Activated naive CD8-positive, alpha-beta T cell treated with anti-CD3 and anti-CD28 coated beads, Interleukin-2, amount 10 ng/mL, durations not matched to agents 7 days and 5 days (primary cell): ENCODE data around the gene NLRC5. TPM values are rescaled to one million over a fixed set of nuclear protein-coding genes. Genes with fewer than 3 reads are reported as not detected.

ENCODE experiments used
- ATAC-seq: fragments of 150-1000 bp; cut with Tn5 transposase; one replicate; pipeline ENCODE4 v1.10.0; 2021; ENCODE audit warnings: low read depth, moderate library complexity
- POLR2A ChIA-PET: fragments of 350-600 bp; sonication (Branson Sonifier 250); formaldehyde crosslinking; loops from one replicate; lab custom pipeline; 2021; ENCODE audit warnings: antibody characterized with exemption; lab: Charles Lee
- DNase-seq: peaks from one replicate; pipeline ENCODE4 v3.0.0; 2021
- H3K27ac Mint-ChIP-seq: one replicate; pipeline ENCODE4 v1.8.0; 2022; ENCODE audit warnings: mild to moderate bottlenecking, mixed read lengths
- H3K27me3 Mint-ChIP-seq: one replicate; pipeline ENCODE4 v1.8.0; 2022; ENCODE audit warnings: mild to moderate bottlenecking, moderate library complexity, mixed read lengths
- H3K36me3 Mint-ChIP-seq: one replicate; pipeline ENCODE4 v1.8.0; 2021; ENCODE audit warnings: mild to moderate bottlenecking, mixed read lengths
- H3K4me1 Mint-ChIP-seq: one replicate; pipeline ENCODE4 v1.8.0; 2021; ENCODE audit warnings: mixed read lengths
- H3K4me3 Mint-ChIP-seq: one replicate; pipeline ENCODE4 v1.8.0; 2022; ENCODE audit warnings: mild to moderate bottlenecking, moderate library complexity, mixed read lengths
- H3K9me3 Mint-ChIP-seq: one replicate; pipeline ENCODE4 v1.8.0; 2021; ENCODE audit warnings: mixed read lengths
- total RNA-seq, 2 experiments: library from RNA; stranded (reverse); gene quantifications; one replicate each; pipeline ENCODE4 v1.2.3, GENCODE V29; 2021

NLRC5 gene
- total RNA-seq, 2 experiments from 2014 or later = 401 to 414 TPM

- Mint-ChIP-seq H3K9me3 (no peaks in the 10 kb centered on the region), H3K4me3 (peak overlapping the region; percentile 47), H3K27me3 (no peaks in the 10 kb centered on the region), H3K36me3 (peaks cover 5% of the 10 kb centered on the region), H3K4me1 (peaks cover 73% of the 10 kb centered on the region), H3K27ac (peak overlapping the region; percentile 90)
- POLR2A ChIA-PET = interaction anchor here (1.5 to 1.9 kb wide), 2 partner anchors 11 to 39 kb away, joined by 3 to 8 read pairs; no protein-coding TSS in a partner anchor
- DNase-seq = no peak
- ATAC-seq = no peak
Measured at GRCh38 chr16:57132470-57132869, 143.1 kb downstream of the NLRC5 start.

GRCh38 chr16:57133031-57133430, 143.7 kb downstream of the NLRC5 start:
- DNase-seq = no peak
- peaks cover 8% of the 10 kb centered on the region for H3K36me3 Mint-ChIP-seq
- POLR2A ChIA-PET = interaction anchor here (1.2 to 1.9 kb wide), 3 partner anchors 11 to 39 kb away, joined by 3 to 8 read pairs (median 3); no protein-coding TSS in a partner anchor

More at GRCh38 chr16:57133031-57133430, 143.7 kb downstream of the NLRC5 start:
- no peaks in the 10 kb centered on the region for H3K9me3 Mint-ChIP-seq
- H3K4me1 Mint-ChIP-seq = peaks cover 70% of the 10 kb centered on the region
- H3K4me3 Mint-ChIP-seq = no peak overlapping the region
- no peaks in the 10 kb centered on the region for H3K27me3 Mint-ChIP-seq
- peak overlapping the region; percentile 90 for H3K27ac Mint-ChIP-seq
- ATAC-seq = no peak

Other genes starting within 250 kb of the NLRC5 start
- not detected for gene SLC12A3, start 124.3 kb upstream of the NLRC5 start, total RNA-seq
- gene HERPUD1, start 57.4 kb upstream of the NLRC5 start, total RNA-seq = 100 to 1,000 TPM; 134 to 157 TPM
- gene CETP, start 27.6 kb upstream of the NLRC5 start, total RNA-seq = not detected
- gene CPNE2, start 103.0 kb downstream of the NLRC5 start, total RNA-seq = 10 to 100 TPM; 11.0 to 11.4 TPM
- 100 to 1,000 TPM; 134 to 140 TPM for gene PSME3IP1, start 196.5 kb downstream of the NLRC5 start, total RNA-seq
- 10 to 100 TPM; 29.5 to 34.3 TPM for gene RSPRY1, start 196.8 kb downstream of the NLRC5 start, total RNA-seq